A549 (cell line): ENCODE measurements around the gene SPPL2B. TPM values are rescaled to one million over a fixed set of nuclear protein-coding genes. Genes with fewer than 3 reads are reported as not detected.

ENCODE experiments used
- ATAC-seq, 2 experiments: fragments of 200-7000 bp in 1 of 2; fragments of >200 bp in 1 of 2; cut with Nextera tagmentation in 1 of 2; cut with Tn5 transposase in 1 of 2; 3 replicates each; pipeline versions ENCODE4 v1.8.0 to v1.9.1; 2018 to 2020; ENCODE audit warnings: mild to moderate bottlenecking in 1 of 2, moderate library complexity in 1 of 2
- CTCF ChIA-PET: fragments of 300-600 bp; sonication (Branson Sonifier 250); formaldehyde crosslinking; extraction: SDS; loops from one replicate; lab custom pipeline; 2021; ENCODE audit warnings: antibody characterized with exemption, inconsistent platforms; lab: Yijun Ruan, JAX
- POLR2A ChIA-PET: fragments of 350-600 bp; formaldehyde crosslinking; extraction: SDS; loops from one replicate; lab custom pipeline; 2021; ENCODE audit warnings: antibody characterized with exemption, inconsistent platforms; lab: Yijun Ruan, JAX
- DNase-seq, 2 experiments: peaks; one replicate each; pipeline versions ENCODE4 v3.0.0 to v3.0.0-alpha.2; 2011 to 2016; ENCODE audit warnings: low read depth in 1 of 2, low spot score in 1 of 2
- FAIRE-seq: peaks from 2 replicates; lab custom pipeline; 2011; peaks lifted over from hg19 to GRCh38; lab: Jason Lieb, UNC
- H3K27ac ChIP-seq, 2 experiments: fragments of >200 bp; sonication (Bioruptor Twin); formaldehyde crosslinking; 3 replicates each; pipeline ENCODE4 v1.5.1; 2016 to 2017
- H3K4me1 ChIP-seq: fragments of >200 bp; sonication (Bioruptor Twin); formaldehyde crosslinking; 3 replicates; pipeline ENCODE4 v1.6.1; 2016
- H3K4me2 ChIP-seq: fragments of >200 bp; sonication (Bioruptor Twin); formaldehyde crosslinking; 3 replicates; pipeline ENCODE4 v1.6.1; 2016
- H3K4me3 ChIP-seq: fragments of >200 bp; sonication (Bioruptor Twin); formaldehyde crosslinking; 3 replicates; pipeline ENCODE4 v1.5.1; 2016
- H3K9me3 ChIP-seq: fragments of >200 bp; sonication (Bioruptor Twin); formaldehyde crosslinking; 3 replicates; pipeline ENCODE4 v1.6.1; 2016
- CBX2 ChIP-seq: fragments of 200-600 bp; sonication (generic); IDR thresholded peaks from 2 replicates; pipeline ENCODE4 v1.6.1; 2016; ENCODE audit warnings: low read depth, mild to moderate bottlenecking, borderline replicate concordance
- CEBPB ChIP-seq, 2 experiments: fragments of >200 bp in 1 of 2; sonication (Bioruptor Twin) in 1 of 2; formaldehyde crosslinking in 1 of 2; IDR thresholded peaks; 2 replicates each; pipeline ENCODE4 v1.6.1; 2012 to 2016
- EHF ChIP-seq: fragments of 250-450 bp; sonication (Bioruptor Pico); IDR thresholded peaks from 2 replicates; pipeline ENCODE4 v1.5.0; 2020; ENCODE audit warnings: mild to moderate bottlenecking
- GATA3 ChIP-seq: IDR thresholded peaks from 2 replicates; pipeline ENCODE4 v1.6.1; 2012; ENCODE audit warnings: borderline replicate concordance
- HDAC2 ChIP-seq: fragments of 200-600 bp; sonication (generic); IDR thresholded peaks from 2 replicates; pipeline ENCODE4 v1.6.1; 2016
- HES2 ChIP-seq: fragments of >200 bp; sonication (Bioruptor Twin); formaldehyde crosslinking; IDR thresholded peaks from 2 replicates; pipeline ENCODE4 v1.6.1; 2016
- HOXB13 ChIP-seq: fragments of 250-450 bp; sonication (Bioruptor Pico); IDR thresholded peaks from 2 replicates; pipeline ENCODE4 v1.5.0; 2020; ENCODE audit warnings: low read depth, mild to moderate bottlenecking, moderate library complexity
- JUN ChIP-seq, 2 experiments: fragments of >200 bp; sonication (Bioruptor Twin); formaldehyde crosslinking; IDR thresholded peaks; 2 replicates in 1 of 2; 3 replicates in 1 of 2; pipeline ENCODE4 v1.6.1; 2016 to 2017
- JUNB ChIP-seq: fragments of >200 bp; sonication (Bioruptor Twin); formaldehyde crosslinking; IDR thresholded peaks from 2 replicates; pipeline ENCODE4 v1.6.1; 2016
- NR3C1 ChIP-seq: fragments of >200 bp; sonication (Bioruptor Twin); formaldehyde crosslinking; IDR thresholded peaks from 3 replicates; pipeline ENCODE4 v1.6.1; 2017
- POLR2A ChIP-seq: IDR thresholded peaks from 2 replicates; pipeline ENCODE4 v1.6.1; 2012; ENCODE audit warnings: mild to moderate bottlenecking, low read length
- RARB ChIP-seq: fragments of 250-450 bp; sonication (Bioruptor Pico); IDR thresholded peaks from 2 replicates; pipeline ENCODE4 v1.8.0; 2021; ENCODE audit warnings: mild to moderate bottlenecking, moderate library complexity
- RCOR1 ChIP-seq: fragments of 150-350 bp; IDR thresholded peaks from 2 replicates; pipeline ENCODE4 v1.6.1; 2014; ENCODE audit warnings: antibody characterized with exemption, low read length, low read depth
- REST ChIP-seq: fragments of 200-600 bp; sonication (generic); IDR thresholded peaks from 2 replicates; pipeline ENCODE4 v1.6.1; 2016; ENCODE audit warnings: antibody characterized with exemption, mild to moderate bottlenecking, moderate library complexity
- RNF2 ChIP-seq: fragments of 200-600 bp; sonication (generic); IDR thresholded peaks from 2 replicates; pipeline ENCODE4 v1.6.1; 2016; ENCODE audit warnings: low read depth, mild to moderate bottlenecking, antibody characterized with exemption, moderate library complexity, borderline replicate concordance
- SREBF2 ChIP-seq: fragments of 450-650 bp; IDR thresholded peaks from 2 replicates; pipeline ENCODE4 v1.6.1; 2014; ENCODE audit warnings: mild to moderate bottlenecking, moderate library complexity
- TP53 ChIP-seq: fragments of 250-450 bp; sonication (Bioruptor Pico); IDR thresholded peaks from 2 replicates; pipeline ENCODE4 v1.5.0; 2021; ENCODE audit warnings: mild to moderate bottlenecking, moderate library complexity
- USF2 ChIP-seq: fragments of 450-650 bp; IDR thresholded peaks from 2 replicates; pipeline ENCODE4 v1.6.1; 2014; ENCODE audit warnings: antibody characterized with exemption
- ZC3H11A ChIP-seq: fragments of 450-650 bp; IDR thresholded peaks from 2 replicates; pipeline ENCODE4 v1.6.1; 2014; ENCODE audit warnings: antibody characterized with exemption, mild to moderate bottlenecking
- ZNF302 ChIP-seq: fragments of 250-450 bp; sonication (Bioruptor Pico); IDR thresholded peaks from 2 replicates; pipeline ENCODE4 v1.9.0; 2021; ENCODE audit warnings: inconsistent platforms, mild to moderate bottlenecking, moderate library complexity
- WGBS: methylation state at CpG from one replicate; pipeline ENCODE4 v1.1.6; 2017; ENCODE audit errors: missing lambda C conversion rate; 5-methylcytosine and 5-hydroxymethylcytosine counted together
- polyA plus RNA-seq, 4 experiments: library from polyadenylated mRNA; depleted of rRNA in 3 of 4; stranded (reverse); fragments of >200 nt; fragmentation: RNase III in 1 of 4; extraction: RNeasy Plus Mini Kit Qiagen cat#74134 plus additional on column Dnase treatment in 1 of 4; gene quantifications; 2 replicates in 3 of 4; 3 replicates in 1 of 4; pipeline ENCODE4 v1.2.3, GENCODE V29; 2011 to 2017
- TF ChIP-seq, protein P1 (sequence below): IDR thresholded peaks from 2 replicates; pipeline ENCODE4 v1.6.1; 2012
- TF ChIP-seq, protein P2 (sequence below): fragments of 250-450 bp; sonication (Bioruptor Pico); IDR thresholded peaks from 2 replicates; pipeline ENCODE4 v1.5.0; 2020; ENCODE audit warnings: low read depth, mild to moderate bottlenecking, moderate library complexity

SPPL2B gene
- polyA plus RNA-seq, 2 of the 4 experiments (the other 2 are of a cell fraction), result 11.3 to 36.5 TPM

GRCh38 chr19:2311093-2311492 lies 17.4 kb upstream of the SPPL2B start:
- CTCF ChIA-PET, result interaction anchor here (0.6 to 1.2 kb wide), 2 partner anchors 12 to 53 kb away, joined by 3 to 4 read pairs; no protein-coding TSS in a partner anchor
- Histone ChIP-seq H3K27ac (no peak overlapping the region), H3K4me2 (no peak overlapping the region)
- no peak for TF ChIP-seq USF2
- TF ChIP-seq ZNF302 (CRISPR knock-in tag), result no peak
- no peak for TF ChIP-seq CBX2
- TF ChIP-seq SREBF2, result no peak
- TF ChIP-seq GATA3, result no peak
- TF ChIP-seq JUNB, result no peak
- TF ChIP-seq, all 56 proteins: peak for 0
- Histone ChIP-seq H3K9me3 (peaks cover 15% of the 10 kb centered on the region; the same call in 2 of the 3 replicates), H3K4me3 (no peak overlapping the region), H3K4me1 (peaks cover 10% of the 10 kb centered on the region; the same call in 2 of the 3 replicates)
- ATAC-seq (no peak), DNase-seq (no peak), FAIRE-seq (no peak)
- 71% methylated on average over 4 of the region's 4 CpGs for WGBS
- POLR2A ChIA-PET, result no interaction called here

- FAIRE-seq (no peak), DNase-seq (no peak), ATAC-seq (no peak)
- CTCF ChIA-PET, result interaction anchor here (0.8 to 2.1 kb wide), 3 partner anchors 37 to 94 kb away, joined by 3 to 5 read pairs (median 3); no protein-coding TSS in a partner anchor
- 47% methylated on average over 6 of the region's 28 CpGs for WGBS
- POLR2A ChIA-PET, result no interaction called here
- Histone ChIP-seq H3K4me2 (no peak overlapping the region), H3K4me3 (no peak overlapping the region), H3K4me1 (peaks cover 10% of the 10 kb centered on the region; the same call in 2 of the 3 replicates), H3K9me3 (peaks cover 15% of the 10 kb centered on the region; the same call in 2 of the 3 replicates), H3K27ac (no peak overlapping the region)
- TF ChIP-seq POLR2A (no peak), HES2 (no peak), REST (no peak), JUN (IDR thresholded peaks at IDR 0.05) (no peak), HOXB13 (no peak), EHF (CRISPR knock-in tag) (no peak), ZNF302 (CRISPR knock-in tag) (no peak), RNF2 (no peak), CEBPB (IDR thresholded peaks at IDR 0.05) (no peak), NR3C1 (no peak), ZC3H11A (no peak), TP53 (CRISPR knock-in tag) (no peak), RARB (no peak), HDAC2 (no peak), RCOR1 (no peak)
- TF ChIP-seq, protein P1, sequence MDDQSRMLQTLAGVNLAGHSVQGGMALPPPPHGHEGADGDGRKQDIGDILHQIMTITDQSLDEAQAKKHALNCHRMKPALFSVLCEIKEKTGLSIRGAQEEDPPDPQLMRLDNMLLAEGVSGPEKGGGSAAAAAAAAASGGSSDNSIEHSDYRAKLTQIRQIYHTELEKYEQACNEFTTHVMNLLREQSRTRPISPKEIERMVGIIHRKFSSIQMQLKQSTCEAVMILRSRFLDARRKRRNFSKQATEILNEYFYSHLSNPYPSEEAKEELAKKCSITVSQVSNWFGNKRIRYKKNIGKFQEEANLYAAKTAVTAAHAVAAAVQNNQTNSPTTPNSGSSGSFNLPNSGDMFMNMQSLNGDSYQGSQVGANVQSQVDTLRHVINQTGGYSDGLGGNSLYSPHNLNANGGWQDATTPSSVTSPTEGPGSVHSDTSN, result no peak
- TF ChIP-seq, protein P2, sequence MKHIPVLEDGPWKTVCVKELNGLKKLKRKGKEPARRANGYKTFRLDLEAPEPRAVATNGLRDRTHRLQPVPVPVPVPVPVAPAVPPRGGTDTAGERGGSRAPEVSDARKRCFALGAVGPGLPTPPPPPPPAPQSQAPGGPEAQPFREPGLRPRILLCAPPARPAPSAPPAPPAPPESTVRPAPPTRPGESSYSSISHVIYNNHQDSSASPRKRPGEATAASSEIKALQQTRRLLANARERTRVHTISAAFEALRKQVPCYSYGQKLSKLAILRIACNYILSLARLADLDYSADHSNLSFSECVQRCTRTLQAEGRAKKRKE (CRISPR knock-in tag), result no peak
These were observed 15.5 kb upstream of the SPPL2B start for GRCh38 chr19:2312820-2313501.
